ENCODE measurements around the gene SUB1.

- TF ChIP-seq CTCF (IDR thresholded peaks at IDR 0.05; ENCODE audit: low read depth, low read length) (no peak), POLR2A (IDR thresholded peaks at IDR 0.05; ENCODE audit: extremely low read depth, insufficient read length) (no peak)
Measured at GRCh38 chr5:32562843-32563242, 22.5 kb upstream of the SUB1 start.
